ENCODE data around the gene ATP6V0D1.

DNA sequence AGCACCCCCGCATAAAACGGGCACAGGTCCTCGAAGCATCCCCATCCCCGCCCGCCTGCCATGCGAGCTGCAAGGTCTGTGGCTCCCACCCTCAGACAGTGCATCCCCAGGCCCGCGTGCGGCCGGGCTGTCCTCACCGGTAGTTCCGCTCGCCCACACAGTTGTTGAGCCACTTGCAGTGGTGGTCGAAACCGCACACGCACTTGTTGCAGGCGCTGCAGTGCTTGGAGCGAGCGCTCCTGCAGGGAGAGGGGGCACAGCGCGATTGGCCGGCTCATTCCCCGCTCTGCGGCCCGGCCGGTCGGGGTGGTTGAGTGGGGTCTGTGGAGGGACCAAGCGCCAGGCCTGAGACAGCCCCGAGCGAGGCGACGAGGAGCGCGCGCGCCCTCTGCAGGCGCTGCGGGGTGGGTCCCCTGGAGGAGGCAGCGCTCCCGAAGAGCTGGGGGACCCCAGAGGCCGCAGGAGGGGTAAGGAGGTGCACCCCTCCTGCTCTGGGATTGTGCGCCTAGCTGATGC lies 81.7 kb downstream of the ATP6V0D1 start:
- TF ChIP-seq POLR2A (IDR thresholded peaks at IDR 0.05; ENCODE audit: low read length): no peak
- no peak for TF ChIP-seq GATA1 (IDR thresholded peaks at IDR 0.05; ENCODE audit: low read depth, low read length)

All from erythroblast (primary cell).